CD4-positive, CD25-positive, alpha-beta regulatory T cell (primary cell): Measurements from ENCODE around the gene KRT32. TPM values are rescaled to one million over a fixed set of nuclear protein-coding genes. Genes with fewer than 3 reads are reported as not detected.

ENCODE experiments used
- ATAC-seq, 2 donors: fragments of 150-1000 bp; cut with Tn5 transposase; one replicate each; pipeline ENCODE4 v1.10.0; 2021; ENCODE audit warnings: low read depth in 2 of 2, moderate number of reproducible peaks in 2 of 2, moderate library complexity in 1 of 2
- DNase-seq, 3 donors: peaks; one replicate each; pipeline versions ENCODE4 v3.0.0 to v3.0.0-alpha.2; 2012 to 2022; ENCODE audit warnings: mixed read lengths in 1 of 3
- H3K27ac ChIP-seq: one replicate; pipeline ENCODE4 v1.7.0; 2013; ENCODE audit warnings: mild to moderate bottlenecking, low read length; ENCODE audit not compliant: insufficient read depth, poor library complexity, severe bottlenecking
- H3K27me3 ChIP-seq: one replicate; pipeline ENCODE4 v1.7.0; 2013; ENCODE audit warnings: low read length; ENCODE audit not compliant: control insufficient read depth, insufficient read depth
- H3K36me3 ChIP-seq: one replicate; pipeline ENCODE4 v1.7.0; 2013; ENCODE audit warnings: mild to moderate bottlenecking, low read length, moderate library complexity; ENCODE audit not compliant: control insufficient read depth, insufficient read depth
- H3K4me1 ChIP-seq: 2 replicates; pipeline ENCODE4 v1.7.0; 2013; ENCODE audit warnings: mild to moderate bottlenecking, low read length; ENCODE audit not compliant: insufficient read depth, control insufficient read depth, poor library complexity, severe bottlenecking
- H3K4me3 ChIP-seq: one replicate; pipeline ENCODE4 v1.7.0; 2013; ENCODE audit warnings: low read depth, mild to moderate bottlenecking, low read length, moderate library complexity
- H3K9me3 ChIP-seq, 2 experiments: 1 replicate in 1 of 2; 2 replicates in 1 of 2; pipeline ENCODE4 v1.7.0; 2013; ENCODE audit warnings: low read length in 2 of 2, mild to moderate bottlenecking in 1 of 2, moderate library complexity in 1 of 2; ENCODE audit not compliant: control insufficient read depth in 2 of 2
- H3K27ac Mint-ChIP-seq, 3 donors: one replicate each; pipeline ENCODE4 v1.8.0; 2020 to 2022; ENCODE audit warnings: mild to moderate bottlenecking in 3 of 3, mixed read lengths in 3 of 3, moderate library complexity in 2 of 3
- H3K27me3 Mint-ChIP-seq: one replicate; pipeline ENCODE4 v1.8.0; 2022; ENCODE audit warnings: mild to moderate bottlenecking, mixed read lengths
- H3K36me3 Mint-ChIP-seq: one replicate; pipeline ENCODE4 v1.8.0; 2020; ENCODE audit warnings: mixed read lengths
- H3K4me1 Mint-ChIP-seq, 4 donors: one replicate each; pipeline ENCODE4 v1.8.0; 2020 to 2022; ENCODE audit warnings: mixed read lengths in 4 of 4, mild to moderate bottlenecking in 1 of 4
- H3K4me3 Mint-ChIP-seq, 4 donors: one replicate each; pipeline ENCODE4 v1.8.0; 2020 to 2022; ENCODE audit warnings: mild to moderate bottlenecking in 4 of 4, mixed read lengths in 4 of 4, moderate library complexity in 3 of 4
- H3K9me3 Mint-ChIP-seq, 7 donors: one replicate each; pipeline ENCODE4 v1.8.0; 2020 to 2022; ENCODE audit warnings: mixed read lengths in 7 of 7, mild to moderate bottlenecking in 3 of 7, moderate library complexity in 2 of 7
- polyA plus RNA-seq, 4 donors: library from polyadenylated mRNA; unstranded; fragments of 300-500 nt; fragmentation: Illumina TruSeq; gene quantifications; one replicate each; pipeline ENCODE4 v1.2.3, GENCODE V29; 2021
- total RNA-seq: library from RNA; stranded (reverse); gene quantifications from one replicate; pipeline ENCODE4 v1.2.3, GENCODE V29; 2022

KRT32 gene
- total and polyA plus RNA-seq, 5 donors from 2014 or later = not detected

DNA sequence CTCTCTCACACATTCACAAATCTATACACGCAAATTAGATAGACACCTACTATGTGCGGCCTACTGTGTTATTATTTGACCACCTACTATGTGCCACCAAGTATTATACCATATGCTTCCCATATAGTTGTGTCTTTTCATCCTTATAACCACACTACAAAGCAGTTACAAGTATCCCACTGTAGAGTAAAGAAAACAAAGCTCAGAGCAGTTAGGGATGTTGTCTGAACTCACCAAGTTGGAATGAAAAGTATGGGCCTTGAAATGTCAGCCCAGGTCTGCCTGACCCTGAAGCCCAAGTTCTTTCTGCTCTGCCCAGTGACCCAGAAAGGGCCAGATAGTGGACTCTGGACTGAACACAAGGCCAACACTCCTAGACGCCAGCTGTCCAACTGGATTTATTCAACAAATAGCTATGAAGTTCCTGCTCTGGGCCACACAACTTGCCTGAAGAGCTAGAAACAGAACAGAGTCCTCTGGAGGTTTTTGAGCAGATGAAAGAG lies 51.3 kb downstream of the KRT32 start:
- Mint-ChIP-seq H3K4me1 (peaks cover 0 to 7% (median 3%) of the 10 kb centered on the region in 4 donors), H3K4me3 (no peak overlapping the region), H3K36me3 (no peaks in the 10 kb centered on the region), H3K27ac (no peak overlapping the region), H3K9me3 (peaks cover 0 to 3% (median 0%) of the 10 kb centered on the region in 7 donors), H3K27me3 (peaks cover 5% of the 10 kb centered on the region)
- H3K27me3 ChIP-seq = no peaks in the 10 kb centered on the region
- ATAC-seq = no peak
- DNase-seq = no peak
- H3K9me3 ChIP-seq = no peaks in the 10 kb centered on the region
- no peaks in the 10 kb centered on the region for H3K36me3 ChIP-seq
- H3K4me3 ChIP-seq = no peak overlapping the region
- H3K27ac ChIP-seq = no peak overlapping the region
- H3K4me1 ChIP-seq = no peaks in the 10 kb centered on the region

GRCh38 chr17:41415411-41415810 lies 51.8 kb downstream of the KRT32 start:
- Mint-ChIP-seq H3K4me1 (peaks cover 0 to 7% (median 3%) of the 10 kb centered on the region in 4 donors), H3K9me3 (peaks cover 0 to 3% (median 0%) of the 10 kb centered on the region in 7 donors), H3K27me3 (peaks cover 5% of the 10 kb centered on the region), H3K36me3 (no peaks in the 10 kb centered on the region), H3K27ac (no peak overlapping the region), H3K4me3 (no peak overlapping the region)
- DNase-seq (no peak), ATAC-seq (no peak)
- no peak overlapping the region for H3K4me3 ChIP-seq
- H3K27ac ChIP-seq = no peak overlapping the region
- no peaks in the 10 kb centered on the region for H3K9me3 ChIP-seq
- no peaks in the 10 kb centered on the region for H3K36me3 ChIP-seq
- H3K4me1 ChIP-seq = no peaks in the 10 kb centered on the region
- H3K27me3 ChIP-seq = no peaks in the 10 kb centered on the region

DNA sequence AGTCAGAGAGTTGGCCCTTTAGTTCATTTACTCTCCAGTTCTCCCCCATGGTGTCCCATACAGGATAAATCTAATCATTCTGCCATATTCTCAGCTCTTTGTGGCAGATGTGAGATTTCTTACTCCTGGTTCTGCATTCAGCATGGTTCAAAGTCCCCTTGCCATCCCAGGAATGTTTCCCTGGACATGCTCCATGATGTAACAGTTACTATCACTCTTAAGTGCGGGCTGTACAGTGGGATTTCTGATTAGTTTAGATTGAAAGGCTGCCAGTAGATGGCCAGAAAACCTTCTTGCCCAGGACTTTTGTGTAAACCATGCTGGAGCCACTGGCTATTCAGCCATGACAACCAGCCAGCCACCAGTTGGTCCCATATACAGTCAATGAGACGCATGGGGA lies 53.2 kb downstream of the KRT32 start:
- Histone ChIP-seq H3K27ac (no peak overlapping the region), H3K4me1 (no peaks in the 10 kb centered on the region), H3K9me3 (no peaks in the 10 kb centered on the region), H3K27me3 (no peaks in the 10 kb centered on the region), H3K4me3 (no peak overlapping the region), H3K36me3 (no peaks in the 10 kb centered on the region)
- ATAC-seq = no peak
- Mint-ChIP-seq H3K4me1 (peaks cover 0 to 7% (median 3%) of the 10 kb centered on the region in 4 donors), H3K27ac (no peak overlapping the region), H3K36me3 (no peaks in the 10 kb centered on the region), H3K27me3 (peaks cover 5% of the 10 kb centered on the region), H3K4me3 (no peak overlapping the region), H3K9me3 (peaks cover 0 to 3% (median 0%) of the 10 kb centered on the region in 7 donors)
- no peak for DNase-seq

- Mint-ChIP-seq H3K27ac (no peak overlapping the region), H3K4me3 (no peak overlapping the region), H3K9me3 (peaks cover 0 to 3% (median 0%) of the 10 kb centered on the region in 7 donors), H3K27me3 (peaks cover 5% of the 10 kb centered on the region), H3K36me3 (no peaks in the 10 kb centered on the region), H3K4me1 (peaks cover 0 to 7% (median 3%) of the 10 kb centered on the region in 4 donors)
- DNase-seq (no peak), ATAC-seq (no peak)
- H3K4me3 ChIP-seq = no peak overlapping the region
- no peaks in the 10 kb centered on the region for H3K27me3 ChIP-seq
- H3K4me1 ChIP-seq = no peaks in the 10 kb centered on the region
- H3K9me3 ChIP-seq = no peaks in the 10 kb centered on the region
- H3K27ac ChIP-seq = no peak overlapping the region
- H3K36me3 ChIP-seq = no peaks in the 10 kb centered on the region
These were observed 53.7 kb downstream of the KRT32 start for GRCh38 chr17:41413353-41413957.

DNA sequence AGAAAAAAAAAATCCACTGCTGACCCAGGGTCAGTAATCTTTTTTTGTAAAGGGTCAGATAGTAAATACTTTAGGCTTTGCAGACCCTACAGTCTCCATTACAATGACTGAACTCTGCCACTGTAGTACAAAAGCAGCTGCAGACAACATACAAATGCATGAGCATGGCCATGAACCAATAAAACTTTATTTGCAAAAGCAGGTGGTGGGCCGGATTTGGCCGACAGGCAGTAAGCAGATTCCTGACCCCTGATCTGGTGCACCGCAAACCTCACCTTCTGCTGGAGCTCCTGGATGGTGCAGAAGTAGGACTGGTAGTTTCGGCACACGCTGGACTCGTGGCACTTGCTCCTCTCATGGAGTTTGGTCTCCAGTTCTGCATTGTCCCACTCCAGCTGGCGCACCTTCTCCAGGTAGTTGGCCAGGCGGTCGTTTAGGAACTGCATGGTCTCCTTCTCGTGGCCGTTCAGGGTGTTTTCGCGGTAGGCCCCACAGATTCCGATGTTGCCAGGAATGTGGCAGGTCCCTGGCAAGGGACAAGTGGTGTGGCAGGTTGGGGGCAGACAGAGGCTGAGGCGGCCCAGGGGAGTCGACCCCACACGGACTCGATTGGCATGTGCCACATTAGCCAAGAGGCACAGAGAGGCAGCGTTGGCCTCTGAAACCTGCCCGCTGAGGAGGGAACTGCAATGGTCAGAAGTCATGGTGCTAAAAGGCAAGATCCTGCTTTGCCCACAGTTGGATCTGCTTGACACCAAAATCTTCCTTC lies 55.9 kb downstream of the KRT32 start:
- no peak overlapping the region for H3K27ac Mint-ChIP-seq
- peaks cover 9% of the 10 kb centered on the region for H3K27me3 Mint-ChIP-seq
- peaks cover 0 to 1% (median 0%) of the 10 kb centered on the region in 7 donors for H3K9me3 Mint-ChIP-seq
- ATAC-seq = no peak
- no peak overlapping the region for H3K4me3 Mint-ChIP-seq
- no peaks in the 10 kb centered on the region for H3K4me1 ChIP-seq
- no peaks in the 10 kb centered on the region for H3K36me3 Mint-ChIP-seq
- H3K9me3 ChIP-seq = no peaks in the 10 kb centered on the region
- H3K27ac ChIP-seq = no peak overlapping the region
- no peaks in the 10 kb centered on the region for H3K4me1 Mint-ChIP-seq
- H3K36me3 ChIP-seq = no peaks in the 10 kb centered on the region
- no peaks in the 10 kb centered on the region for H3K27me3 ChIP-seq
- DNase-seq = no peak
- H3K4me3 ChIP-seq = no peak overlapping the region

Other genes starting within 250 kb of the KRT32 start
- not detected for gene KRTAP9-2, start 240.7 kb downstream of the KRT32 start, total RNA-seq
- gene KRTAP9-2, start 240.7 kb downstream of the KRT32 start, polyA plus RNA-seq = not detected
- not detected for gene KRTAP9-3, start 234.9 kb downstream of the KRT32 start, total RNA-seq
- not detected for gene KRTAP9-3, start 234.9 kb downstream of the KRT32 start, polyA plus RNA-seq
- not detected for gene KRTAP9-8, start 229.4 kb downstream of the KRT32 start, total RNA-seq
- not detected for gene KRTAP9-8, start 229.4 kb downstream of the KRT32 start, polyA plus RNA-seq
- gene KRTAP9-4, start 217.7 kb downstream of the KRT32 start, total RNA-seq = not detected
- not detected for gene KRTAP9-4, start 217.7 kb downstream of the KRT32 start, polyA plus RNA-seq
- not detected for gene KRTAP9-9, start 212.0 kb downstream of the KRT32 start, total RNA-seq
- gene KRTAP9-9, start 212.0 kb downstream of the KRT32 start, polyA plus RNA-seq = not detected
- gene KRTAP9-6, start 202.0 kb downstream of the KRT32 start, total RNA-seq = not detected
- not detected for gene KRTAP9-6, start 202.0 kb downstream of the KRT32 start, polyA plus RNA-seq
- gene KRTAP9-7, start 191.7 kb downstream of the KRT32 start, total RNA-seq = not detected
- gene KRTAP9-7, start 191.7 kb downstream of the KRT32 start, polyA plus RNA-seq = not detected
- not detected for gene KRTAP29-1, start 164.5 kb downstream of the KRT32 start, total RNA-seq
- under 1 TPM in 1 of 4 donors, not detected in 3; 0.63 TPM for gene KRTAP29-1, start 164.5 kb downstream of the KRT32 start, polyA plus RNA-seq
- gene KRTAP16-1, start 158.1 kb downstream of the KRT32 start, total RNA-seq = 0.42 TPM
- under 1 TPM in 1 of 4 donors, not detected in 3; 0.17 TPM for gene KRTAP16-1, start 158.1 kb downstream of the KRT32 start, polyA plus RNA-seq
- gene KRTAP17-1, start 151.7 kb downstream of the KRT32 start, total RNA-seq = not detected
- gene KRTAP17-1, start 151.7 kb downstream of the KRT32 start, polyA plus RNA-seq = not detected
- not detected for gene KRT33A, start 116.6 kb downstream of the KRT32 start, total RNA-seq
- not detected for gene KRT33A, start 116.6 kb downstream of the KRT32 start, polyA plus RNA-seq
- gene KRT33B, start 97.6 kb downstream of the KRT32 start, total RNA-seq = not detected
- not detected for gene KRT33B, start 97.6 kb downstream of the KRT32 start, polyA plus RNA-seq
- gene KRT34, start 85.1 kb downstream of the KRT32 start, total RNA-seq = not detected
- not detected for gene KRT34, start 85.1 kb downstream of the KRT32 start, polyA plus RNA-seq
- not detected for gene KRT31, start 69.8 kb downstream of the KRT32 start, total RNA-seq
- not detected for gene KRT31, start 69.8 kb downstream of the KRT32 start, polyA plus RNA-seq
- not detected for gene KRT37, start 42.8 kb downstream of the KRT32 start, total RNA-seq
- not detected for gene KRT37, start 42.8 kb downstream of the KRT32 start, polyA plus RNA-seq
- gene KRT38, start 26.4 kb downstream of the KRT32 start, total RNA-seq = not detected
- gene KRT38, start 26.4 kb downstream of the KRT32 start, polyA plus RNA-seq = not detected
- not detected for gene KRT35, start 13.8 kb upstream of the KRT32 start, total RNA-seq
- not detected for gene KRT35, start 13.8 kb upstream of the KRT32 start, polyA plus RNA-seq
- not detected for gene KRT36, start 22.5 kb upstream of the KRT32 start, total RNA-seq
- gene KRT36, start 22.5 kb upstream of the KRT32 start, polyA plus RNA-seq = not detected
- gene KRT13, start 38.2 kb upstream of the KRT32 start, total RNA-seq = not detected
- gene KRT13, start 38.2 kb upstream of the KRT32 start, polyA plus RNA-seq = not detected
- gene KRT15, start 51.5 kb upstream of the KRT32 start, total RNA-seq = not detected
- not detected for gene KRT15, start 51.5 kb upstream of the KRT32 start, polyA plus RNA-seq
- not detected for gene KRT19, start 60.9 kb upstream of the KRT32 start, total RNA-seq
- gene KRT19, start 60.9 kb upstream of the KRT32 start, polyA plus RNA-seq = not detected
- gene KRT9, start 104.7 kb upstream of the KRT32 start, total RNA-seq = not detected
- not detected for gene KRT9, start 104.7 kb upstream of the KRT32 start, polyA plus RNA-seq
- not detected for gene KRT14, start 119.5 kb upstream of the KRT32 start, total RNA-seq
- gene KRT14, start 119.5 kb upstream of the KRT32 start, polyA plus RNA-seq = not detected
- not detected for gene KRT16, start 145.4 kb upstream of the KRT32 start, total RNA-seq
- not detected for gene KRT16, start 145.4 kb upstream of the KRT32 start, polyA plus RNA-seq
- gene KRT17, start 157.2 kb upstream of the KRT32 start, total RNA-seq = not detected
- not detected for gene KRT17, start 157.2 kb upstream of the KRT32 start, polyA plus RNA-seq
- 2,625 TPM for gene EIF1, start 221.5 kb upstream of the KRT32 start, total RNA-seq
- gene EIF1, start 221.5 kb upstream of the KRT32 start, polyA plus RNA-seq = 1,000 to 10,000 TPM; 1,357 to 1,617 (median 1,453) TPM
- gene GAST, start 244.9 kb upstream of the KRT32 start, total RNA-seq = not detected
- gene GAST, start 244.9 kb upstream of the KRT32 start, polyA plus RNA-seq = not detected